HAP-1 (cell line): ENCODE data around the gene RELL2.

Source experiments
- DNase-seq, 2 experiments: peaks; one replicate each; pipeline ENCODE4 v3.0.0-alpha.2; 2016 to 2020; ENCODE audit warnings: low spot score in 2 of 2
- H3K27me3 ChIP-seq: fragments of 250-450 bp; sonication (Bioruptor Pico); 2 replicates; pipeline ENCODE4 v1.5.1; 2020; ENCODE audit warnings: low read depth, mild to moderate bottlenecking, moderate library complexity
- H3K36me3 ChIP-seq: fragments of 250-450 bp; sonication (Bioruptor Pico); replicated peaks from 2 replicates; pipeline ENCODE4 v1.5.1; 2020; ENCODE audit warnings: mild to moderate bottlenecking
- H3K4me1 ChIP-seq: fragments of 250-450 bp; sonication (Bioruptor Pico); 2 replicates; pipeline ENCODE4 v1.5.1; 2020; ENCODE audit warnings: mild to moderate bottlenecking
- H3K4me3 ChIP-seq: fragments of 250-450 bp; sonication (Bioruptor Pico); 2 replicates; pipeline ENCODE4 v1.5.1; 2020; ENCODE audit warnings: mild to moderate bottlenecking, moderate library complexity
- H3K9me3 ChIP-seq: fragments of 250-450 bp; sonication (Bioruptor Pico); 2 replicates; pipeline ENCODE4 v1.5.1; 2020; ENCODE audit warnings: mild to moderate bottlenecking, moderate library complexity
- in situ Hi-C: fragments of 300-500 bp; cut with MboI; formaldehyde crosslinking; loops from 3 replicates; pipeline ENCODE4 v1.14.3; 2020; ENCODE audit warnings: low sequenced_read_pairs, inconsistent platforms, mixed read lengths

RELL2 gene

DNA sequence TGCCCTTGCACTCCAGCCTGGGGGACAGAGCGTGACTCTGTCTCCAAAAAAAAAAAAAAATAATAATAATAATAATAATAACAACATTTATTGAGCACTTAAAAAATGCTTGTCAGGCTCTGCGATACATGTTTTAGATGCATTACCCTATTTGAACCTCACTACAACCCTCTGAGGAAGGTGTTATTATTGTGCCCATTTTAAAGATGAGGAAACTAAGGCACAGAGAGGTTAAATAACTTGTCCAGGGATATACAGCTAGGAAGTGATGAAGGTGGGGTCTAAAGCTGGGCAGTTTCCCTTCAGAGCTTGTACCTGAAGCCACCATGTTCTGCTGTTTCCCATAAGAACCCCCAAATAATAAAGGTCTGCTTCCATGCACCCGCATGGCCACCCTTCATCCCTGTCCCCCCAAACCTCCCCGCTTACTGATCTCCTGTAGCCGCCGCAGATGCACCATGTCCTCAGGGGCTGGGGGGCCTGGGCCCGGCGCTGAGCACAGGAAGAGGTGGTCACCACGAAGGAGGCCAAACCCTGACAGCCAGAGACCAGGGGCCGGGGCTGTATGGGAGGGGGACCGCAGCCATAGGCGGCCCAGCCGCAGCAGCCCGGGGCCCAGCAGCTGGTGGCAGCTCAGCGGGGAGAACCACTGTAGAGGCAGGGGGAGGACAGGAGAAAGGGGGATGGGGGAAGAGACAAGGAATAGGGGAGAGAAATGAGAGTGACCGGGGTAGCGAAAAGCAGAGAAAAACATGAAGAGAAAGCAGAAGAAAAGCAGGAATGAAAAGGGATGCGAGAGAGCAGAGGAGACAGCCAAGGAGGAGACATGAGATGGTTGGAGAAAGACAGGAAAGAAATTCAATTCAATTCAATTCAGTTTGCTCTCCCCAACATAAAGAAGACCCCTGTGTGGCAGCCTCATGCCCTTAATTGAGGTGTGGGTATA lies 29.5 kb downstream of the RELL2 start:
- Histone ChIP-seq H3K36me3 (peaks cover 7% of the 10 kb centered on the region; the same call in 1 of the 2 replicates), H3K27me3 (no peaks in the 10 kb centered on the region), H3K4me1 (no peaks in the 10 kb centered on the region), H3K9me3 (no peaks in the 10 kb centered on the region), H3K4me3 (no peak overlapping the region)
- in situ Hi-C loops: no loop called here
- DNase-seq: no peak

DNA sequence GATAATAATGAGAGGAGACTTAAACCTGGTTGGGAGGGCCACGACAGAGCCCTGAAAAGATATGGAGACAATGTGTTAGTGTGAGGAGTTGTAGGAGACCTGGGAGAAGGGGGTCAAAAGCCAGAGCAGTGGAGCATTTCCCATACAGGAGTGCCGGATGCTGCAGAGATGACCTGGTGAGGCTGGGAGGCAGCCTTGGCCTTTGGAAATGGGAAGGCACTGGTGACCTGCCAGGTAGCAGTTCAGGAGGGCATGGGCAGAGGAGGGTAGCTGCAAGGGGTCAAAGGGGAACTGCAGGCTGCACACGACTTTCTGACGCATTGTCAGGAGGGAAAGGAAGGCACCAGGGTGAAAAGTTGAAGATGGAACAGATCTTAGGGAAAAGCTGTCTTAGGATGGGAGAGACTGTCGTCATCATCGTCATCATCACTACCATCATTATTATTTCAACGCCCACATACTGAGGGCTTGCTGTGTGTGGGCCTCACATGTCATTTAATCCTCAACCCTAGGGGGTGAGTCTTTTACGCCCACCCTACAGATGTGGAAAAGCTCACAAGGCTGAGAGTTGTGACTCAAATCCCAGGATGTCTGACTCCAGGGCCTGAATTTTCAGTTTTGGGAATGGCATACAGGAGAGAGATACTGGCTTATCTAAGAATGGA lies 31.9 kb downstream of the RELL2 start:
- DNase-seq: no peak
- H3K27me3 ChIP-seq: no peaks in the 10 kb centered on the region
- in situ Hi-C loops: no loop called here
- no peaks in the 10 kb centered on the region for H3K4me1 ChIP-seq
- H3K36me3 ChIP-seq: peaks cover 2% of the 10 kb centered on the region; the same call in 1 of the 2 replicates
- no peaks in the 10 kb centered on the region for H3K9me3 ChIP-seq
- no peak overlapping the region for H3K4me3 ChIP-seq

- no peak for DNase-seq
- Histone ChIP-seq H3K36me3 (no peaks in the 10 kb centered on the region; the same call in 1 of the 2 replicates), H3K4me3 (no peak overlapping the region), H3K4me1 (peaks cover 3% of the 10 kb centered on the region), H3K27me3 (no peaks in the 10 kb centered on the region), H3K9me3 (no peaks in the 10 kb centered on the region)
- in situ Hi-C loops: no loop called here
Measured at GRCh38 chr5:141669520-141669919, 32.7 kb downstream of the RELL2 start.

DNA sequence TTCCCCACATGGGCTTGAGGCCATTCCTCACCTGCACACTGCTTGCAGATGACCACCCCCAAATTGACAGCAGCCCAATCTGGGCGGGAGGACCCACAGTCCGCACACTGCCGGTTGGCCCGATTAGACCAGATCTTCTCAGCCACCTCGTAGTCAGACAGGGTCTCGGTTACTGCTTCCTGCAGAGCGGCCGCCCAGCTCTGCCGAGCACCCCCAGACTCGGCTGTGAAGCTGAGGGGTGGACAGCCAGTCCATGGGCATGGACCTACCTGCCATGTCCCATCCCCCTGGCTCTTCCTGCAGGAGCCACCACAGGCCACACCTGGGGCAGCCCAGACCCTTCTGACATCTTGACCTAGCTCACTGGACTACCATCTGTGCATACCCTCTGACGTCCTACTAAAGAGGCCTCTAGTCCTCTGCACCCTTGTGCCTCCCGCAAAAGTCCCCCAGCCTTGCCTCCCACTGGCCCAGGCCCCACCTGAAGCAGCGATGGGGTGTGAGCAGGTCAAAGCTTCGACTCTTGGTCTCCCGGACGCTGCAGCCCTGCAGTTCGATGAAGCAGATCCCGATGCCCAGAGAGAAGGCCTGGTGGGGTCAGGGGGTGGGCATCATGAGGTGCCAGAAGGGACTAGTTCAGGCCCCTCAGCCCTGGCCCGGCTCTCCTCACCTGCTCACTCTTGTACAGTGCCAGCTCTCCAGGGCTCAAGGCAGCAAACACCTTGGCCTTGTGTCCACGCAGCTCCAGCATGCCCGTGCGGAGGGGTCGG lies 35.5 kb downstream of the RELL2 start:
- H3K27me3 ChIP-seq: no peaks in the 10 kb centered on the region
- in situ Hi-C loops: no loop called here
- H3K36me3 ChIP-seq: no peaks in the 10 kb centered on the region; the same call in 1 of the 2 replicates
- H3K9me3 ChIP-seq: no peaks in the 10 kb centered on the region
- H3K4me3 ChIP-seq: no peak overlapping the region
- H3K4me1 ChIP-seq: peaks cover 10% of the 10 kb centered on the region
- DNase-seq: no peak

GRCh38 chr5:141672841-141673813 lies 36.3 kb downstream of the RELL2 start:
- H3K9me3 ChIP-seq: no peaks in the 10 kb centered on the region
- in situ Hi-C loops: no loop called here
- H3K27me3 ChIP-seq: no peaks in the 10 kb centered on the region
- no peak for DNase-seq
- no peak overlapping the region for H3K4me3 ChIP-seq
- peaks cover 10% of the 10 kb centered on the region for H3K4me1 ChIP-seq
- H3K36me3 ChIP-seq: no peaks in the 10 kb centered on the region; the same call in 1 of the 2 replicates

- Histone ChIP-seq H3K4me1 (peaks cover 10% of the 10 kb centered on the region), H3K9me3 (no peaks in the 10 kb centered on the region), H3K27me3 (no peaks in the 10 kb centered on the region), H3K36me3 (no peaks in the 10 kb centered on the region; the same call in 1 of the 2 replicates), H3K4me3 (no peak overlapping the region)
- peak; percentile 80 to 93 for DNase-seq
- in situ Hi-C loops: loop anchor here (25.0 kb wide), 1 partner anchor 463 kb away; no protein-coding TSS in a partner anchor
Measured at GRCh38 chr5:141674747-141675146, 38.0 kb downstream of the RELL2 start.

- H3K4me3 ChIP-seq: no peak overlapping the region
- H3K27me3 ChIP-seq: no peaks in the 10 kb centered on the region
- H3K36me3 ChIP-seq: no peaks in the 10 kb centered on the region; the same call in 1 of the 2 replicates
- H3K9me3 ChIP-seq: no peaks in the 10 kb centered on the region
- DNase-seq: no peak
- in situ Hi-C loops: loop anchor here (25.0 kb wide), 1 partner anchor 462 kb away; no protein-coding TSS in a partner anchor
- H3K4me1 ChIP-seq: peaks cover 12% of the 10 kb centered on the region
Measured at GRCh38 chr5:141675672-141676071, 38.9 kb downstream of the RELL2 start.

GRCh38 chr5:141677415-141677814 lies 40.6 kb downstream of the RELL2 start:
- in situ Hi-C loops: loop anchor here (25.0 kb wide), 1 partner anchor 460 kb away; no protein-coding TSS in a partner anchor
- DNase-seq: peak in 1 of 2 experiments; percentile 66
- H3K4me3 ChIP-seq: no peak overlapping the region
- no peaks in the 10 kb centered on the region for H3K27me3 ChIP-seq
- H3K9me3 ChIP-seq: no peaks in the 10 kb centered on the region
- H3K4me1 ChIP-seq: peaks cover 25% of the 10 kb centered on the region
- no peaks in the 10 kb centered on the region; the same call in 1 of the 2 replicates for H3K36me3 ChIP-seq

GRCh38 chr5:141680178-141680577 lies 43.4 kb downstream of the RELL2 start:
- peaks cover 25% of the 10 kb centered on the region for H3K4me1 ChIP-seq
- no peaks in the 10 kb centered on the region for H3K27me3 ChIP-seq
- no peak for DNase-seq
- H3K9me3 ChIP-seq: no peaks in the 10 kb centered on the region
- no peak overlapping the region for H3K4me3 ChIP-seq
- no peaks in the 10 kb centered on the region for H3K36me3 ChIP-seq
- in situ Hi-C loops: loop anchor here (25.0 kb wide), 1 partner anchor 457 kb away; no protein-coding TSS in a partner anchor

DNA sequence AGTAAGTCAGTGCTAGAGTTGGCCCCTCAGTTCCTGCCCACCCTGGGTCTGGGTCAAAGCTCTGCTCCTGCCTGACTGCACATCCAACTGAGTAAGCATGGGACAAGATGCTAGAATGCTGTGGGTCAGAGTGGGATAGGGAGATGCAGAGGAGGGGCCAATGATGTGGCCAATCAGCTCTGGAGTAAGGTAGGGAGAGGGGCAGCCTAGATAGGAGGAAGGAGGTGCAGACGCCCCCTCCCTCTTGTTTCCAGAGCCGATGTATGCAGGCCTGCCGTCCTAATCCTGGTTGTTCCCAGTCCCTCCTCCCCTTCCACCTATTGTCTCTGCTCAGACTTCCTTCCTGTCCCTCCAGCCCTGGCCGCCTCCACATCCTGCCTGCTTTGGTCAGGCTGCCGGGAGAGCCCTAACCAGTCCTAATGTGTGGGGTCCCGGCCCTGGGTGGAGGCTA lies 44.0 kb downstream of the RELL2 start:
- in situ Hi-C loops: loop anchor here (25.0 kb wide), 1 partner anchor 457 kb away; no protein-coding TSS in a partner anchor
- peak; percentile 58 to 80 for DNase-seq
- peaks cover 23% of the 10 kb centered on the region for H3K4me1 ChIP-seq

DNA sequence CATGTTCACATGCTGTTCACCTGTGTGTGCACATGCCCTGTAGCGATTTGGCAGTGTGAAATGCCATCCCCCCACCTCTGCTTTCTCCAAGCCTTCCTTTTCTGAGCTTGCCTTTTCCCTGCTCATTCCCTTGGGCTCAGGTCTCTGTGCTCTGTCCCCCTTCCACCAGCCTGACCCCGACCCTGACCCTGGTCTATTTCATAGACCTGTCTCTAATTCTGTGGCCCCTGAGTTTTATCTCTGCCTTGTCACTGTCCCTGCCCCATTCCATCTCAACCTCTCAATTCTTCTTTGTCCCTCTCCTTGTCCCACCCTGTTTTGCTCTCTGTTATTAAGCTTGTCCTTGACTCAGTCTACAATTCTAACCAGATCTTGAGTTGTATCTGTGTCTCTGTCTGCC lies 44.5 kb downstream of the RELL2 start:
- Histone ChIP-seq H3K36me3 (no peaks in the 10 kb centered on the region), H3K4me1 (peaks cover 23% of the 10 kb centered on the region), H3K9me3 (no peaks in the 10 kb centered on the region), H3K27me3 (no peaks in the 10 kb centered on the region), H3K4me3 (peak overlapping the region; percentile 35)
- in situ Hi-C loops: loop anchor here (25.0 kb wide), 1 partner anchor 456 kb away; no protein-coding TSS in a partner anchor
- DNase-seq: no peak

More for the DNA sequence above, 44.0 kb downstream of the RELL2 start:
- Histone ChIP-seq H3K9me3 (no peaks in the 10 kb centered on the region), H3K27me3 (no peaks in the 10 kb centered on the region), H3K4me3 (peak overlapping the region; percentile 35), H3K36me3 (no peaks in the 10 kb centered on the region)
